ENCODE data around the gene ZMAT3.

The ZMAT3 gene

DNA sequence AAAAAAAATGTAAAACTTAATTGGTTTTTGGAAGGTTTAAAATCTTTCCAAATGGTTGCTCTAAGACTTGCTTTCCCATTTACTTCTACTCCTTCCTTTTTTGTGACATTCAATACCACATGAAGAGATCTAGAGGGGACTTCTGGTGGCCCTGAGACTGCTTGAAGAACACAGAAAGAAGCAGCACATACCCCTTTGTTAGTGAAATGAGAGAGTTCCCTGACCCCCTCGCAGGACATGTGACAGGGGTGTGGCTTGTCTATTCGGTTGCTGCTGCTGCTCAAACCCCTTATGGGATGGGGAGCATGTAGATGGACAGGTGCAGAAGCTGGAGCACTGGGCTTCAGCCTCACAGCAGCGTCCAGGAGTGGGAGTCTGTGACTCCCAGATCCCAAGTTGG, 71.0 kb downstream of the ZMAT3 start:
- TF ChIP-seq SPI1 (IDR thresholded peaks at IDR 0.05; ENCODE audit: low read depth, low read length) (no peak), POU2F2 (IDR thresholded peaks at IDR 0.05; ENCODE audit: low read depth, low read length) (no peak), PAX5 (IDR thresholded peaks at IDR 0.05; ENCODE audit: insufficient read depth, low read length, severe bottlenecking) (no peak), POLR2AphosphoS5 (IDR thresholded peaks at IDR 0.05; ENCODE audit: low read depth, low read length) (no peak), TAF1 (IDR thresholded peaks at IDR 0.05; ENCODE audit: low read depth, low read length) (no peak), POLR2A (IDR thresholded peaks at IDR 0.05; ENCODE audit: low read depth, low read length) (no peak)
- FAIRE-seq (peak; percentile 56), DNase-seq (ENCODE audit: insufficient read length, low spot score) (no peak)

DNA sequence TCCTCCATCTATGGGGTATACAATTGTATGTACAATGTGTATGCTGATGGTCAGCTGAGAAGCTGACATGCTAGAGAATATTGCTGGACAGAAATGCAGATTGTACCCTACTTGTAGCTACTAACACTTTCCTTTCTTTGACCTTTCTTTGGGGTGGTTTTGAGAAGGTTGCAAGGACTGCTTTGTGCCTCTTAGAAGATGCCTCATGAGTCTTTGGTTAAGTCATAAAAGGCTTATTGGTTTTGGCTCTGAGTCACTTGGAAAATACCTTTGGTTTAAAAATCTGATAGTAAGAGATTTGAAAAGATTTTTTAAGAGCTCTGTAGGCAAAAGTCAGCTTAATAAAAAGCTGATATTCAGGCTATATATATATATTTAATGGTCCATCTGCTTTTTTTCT, 71.5 kb downstream of the ZMAT3 start:
- no peak for DNase-seq (ENCODE audit: insufficient read length, low spot score)
- TF ChIP-seq POLR2A (IDR thresholded peaks at IDR 0.05; ENCODE audit: low read depth, low read length) = no peak
- TF ChIP-seq TAF1 (IDR thresholded peaks at IDR 0.05; ENCODE audit: low read depth, low read length) = no peak
- TF ChIP-seq SPI1 (IDR thresholded peaks at IDR 0.05; ENCODE audit: low read depth, low read length) = no peak
- TF ChIP-seq POLR2AphosphoS5 (IDR thresholded peaks at IDR 0.05; ENCODE audit: low read depth, low read length) = no peak
- TF ChIP-seq POU2F2 (IDR thresholded peaks at IDR 0.05; ENCODE audit: low read depth, low read length) = no peak
- TF ChIP-seq PAX5 (IDR thresholded peaks at IDR 0.05; ENCODE audit: insufficient read depth, low read length, severe bottlenecking) = no peak
- no peak for FAIRE-seq

DNA sequence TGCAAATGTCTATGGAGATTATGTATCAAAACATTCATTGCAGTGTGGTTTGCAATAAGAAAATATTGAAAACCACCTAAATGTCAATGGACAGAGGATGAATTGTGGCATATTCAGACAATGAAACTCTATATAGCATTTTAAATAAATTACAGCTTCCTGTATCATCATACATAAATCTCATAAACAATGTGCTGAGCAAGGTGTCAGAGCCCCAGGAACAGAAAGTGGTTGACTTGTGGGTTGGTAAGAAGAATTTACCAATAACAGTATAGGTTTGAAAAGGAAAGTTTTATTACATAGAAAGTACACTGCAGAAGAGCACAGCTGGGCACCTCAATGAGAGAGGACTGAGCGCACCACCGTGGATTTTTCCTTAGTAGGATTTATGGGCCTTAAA, 75.2 kb downstream of the ZMAT3 start:
- TF ChIP-seq TAF1 (IDR thresholded peaks at IDR 0.05; ENCODE audit: low read depth, low read length) = no peak
- no peak for TF ChIP-seq POU2F2 (IDR thresholded peaks at IDR 0.05; ENCODE audit: low read depth, low read length)
- no peak for TF ChIP-seq SPI1 (IDR thresholded peaks at IDR 0.05; ENCODE audit: low read depth, low read length)
- TF ChIP-seq PAX5 (IDR thresholded peaks at IDR 0.05; ENCODE audit: insufficient read depth, low read length, severe bottlenecking) = no peak
- TF ChIP-seq POLR2A (IDR thresholded peaks at IDR 0.05; ENCODE audit: low read depth, low read length) = no peak
- DNase-seq (ENCODE audit: insufficient read length, low spot score) (no peak), FAIRE-seq (no peak)

DNA sequence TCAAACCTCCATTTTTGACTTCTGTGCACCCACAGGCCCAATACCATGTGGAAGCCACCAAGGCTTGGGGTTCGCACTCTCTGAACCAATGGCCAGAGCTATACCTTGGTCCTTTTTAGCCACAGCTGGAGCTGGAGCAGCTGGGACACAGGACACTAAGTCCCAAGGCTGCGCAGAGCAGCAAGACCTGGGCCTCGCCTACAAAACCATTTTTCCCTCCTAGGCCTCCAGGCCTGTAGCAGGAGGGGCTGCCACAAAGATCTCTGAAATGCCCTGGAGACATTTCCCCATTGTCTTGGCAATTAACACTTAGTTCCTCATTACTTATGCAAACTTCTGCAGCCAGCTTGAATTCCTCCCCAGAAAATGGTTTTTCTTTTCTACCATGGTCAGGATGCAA, 81.3 kb downstream of the ZMAT3 start:
- FAIRE-seq = no peak
- TF ChIP-seq SPI1 (IDR thresholded peaks at IDR 0.05; ENCODE audit: low read depth, low read length) (no peak), POLR2A (IDR thresholded peaks at IDR 0.05; ENCODE audit: low read depth, low read length) (no peak), TAF1 (IDR thresholded peaks at IDR 0.05; ENCODE audit: low read depth, low read length) (no peak), PAX5 (IDR thresholded peaks at IDR 0.05; ENCODE audit: insufficient read depth, low read length, severe bottlenecking) (no peak), POU2F2 (IDR thresholded peaks at IDR 0.05; ENCODE audit: low read depth, low read length) (no peak), POLR2AphosphoS5 (IDR thresholded peaks at IDR 0.05; ENCODE audit: low read depth, low read length) (no peak)
- no peak for DNase-seq (ENCODE audit: insufficient read length, low spot score)

DNA sequence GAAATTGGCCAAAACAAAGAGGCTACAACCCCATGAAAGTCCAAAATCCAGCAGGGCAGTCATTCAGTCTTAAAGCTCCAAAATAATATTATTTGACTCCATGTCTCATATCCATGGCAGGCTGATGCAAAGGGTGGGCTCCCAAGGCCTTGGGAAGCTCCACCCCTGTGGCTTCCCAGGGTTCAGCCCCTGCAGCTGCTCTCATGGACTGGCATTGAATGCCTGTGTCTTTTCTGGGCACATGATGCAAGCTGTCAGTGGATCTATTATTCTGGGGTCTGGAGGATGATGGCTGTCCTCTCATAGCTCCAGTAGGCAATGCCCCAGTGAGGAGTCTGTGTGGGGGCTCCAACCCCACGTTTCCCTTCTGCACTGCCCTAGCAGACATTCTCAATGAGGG, 81.8 kb downstream of the ZMAT3 start:
- no peak for TF ChIP-seq POLR2AphosphoS5 (IDR thresholded peaks at IDR 0.05; ENCODE audit: low read depth, low read length)
- no peak for TF ChIP-seq SPI1 (IDR thresholded peaks at IDR 0.05; ENCODE audit: low read depth, low read length)
- no peak for TF ChIP-seq TAF1 (IDR thresholded peaks at IDR 0.05; ENCODE audit: low read depth, low read length)
- TF ChIP-seq POU2F2 (IDR thresholded peaks at IDR 0.05; ENCODE audit: low read depth, low read length) = no peak
- TF ChIP-seq PAX5 (IDR thresholded peaks at IDR 0.05; ENCODE audit: insufficient read depth, low read length, severe bottlenecking) = no peak
- no peak for TF ChIP-seq POLR2A (IDR thresholded peaks at IDR 0.05; ENCODE audit: low read depth, low read length)
- no peak for FAIRE-seq
- no peak for DNase-seq (ENCODE audit: insufficient read length, low spot score)

DNA sequence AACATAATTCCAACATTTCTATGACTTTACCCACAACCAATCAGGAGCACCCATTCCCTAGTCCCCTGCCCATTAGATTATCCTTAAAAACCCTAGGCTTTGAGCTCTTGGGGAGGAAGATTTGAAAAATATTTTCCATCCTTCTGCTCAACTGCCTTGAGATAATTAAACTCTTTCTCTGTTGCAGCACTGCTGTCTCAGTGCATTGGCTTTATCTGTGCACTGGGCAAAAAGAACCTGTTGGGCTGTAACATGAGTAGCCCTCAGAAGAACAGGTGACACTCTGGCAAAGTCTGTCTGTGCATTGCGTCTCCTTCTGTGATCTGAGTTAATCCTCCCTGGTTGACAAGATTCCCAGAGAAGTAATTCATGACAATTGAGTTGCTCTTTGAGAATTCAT, 83.9 kb downstream of the ZMAT3 start:
- DNase-seq (ENCODE audit: insufficient read length, low spot score) = no peak
- FAIRE-seq = no peak
- TF ChIP-seq POLR2A (IDR thresholded peaks at IDR 0.05; ENCODE audit: low read depth, low read length) (no peak), TAF1 (IDR thresholded peaks at IDR 0.05; ENCODE audit: low read depth, low read length) (no peak), POLR2AphosphoS5 (IDR thresholded peaks at IDR 0.05; ENCODE audit: low read depth, low read length) (no peak), POU2F2 (IDR thresholded peaks at IDR 0.05; ENCODE audit: low read depth, low read length) (no peak), PAX5 (IDR thresholded peaks at IDR 0.05; ENCODE audit: insufficient read depth, low read length, severe bottlenecking) (no peak), SPI1 (IDR thresholded peaks at IDR 0.05; ENCODE audit: low read depth, low read length) (no peak)

DNA sequence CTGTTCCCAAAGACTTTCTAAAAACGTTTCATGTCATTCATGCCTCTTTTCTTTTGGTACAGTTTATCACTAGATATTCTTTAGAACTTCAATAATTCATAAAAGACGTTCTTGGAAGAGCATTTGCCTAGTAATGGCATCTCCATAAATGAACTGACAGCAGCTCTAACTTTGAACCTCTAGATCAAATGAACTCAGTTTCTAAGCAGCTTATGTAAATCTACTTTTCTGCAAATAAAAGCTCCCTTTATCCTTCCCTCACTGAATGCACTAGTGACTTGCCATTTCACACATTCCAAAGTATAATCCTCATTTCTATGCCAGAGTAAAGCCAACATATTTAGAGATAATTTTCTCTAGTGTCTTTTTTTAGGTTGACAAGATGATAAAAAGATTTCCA, 85.2 kb downstream of the ZMAT3 start:
- DNase-seq (ENCODE audit: insufficient read length, low spot score) = no peak
- TF ChIP-seq SPI1 (IDR thresholded peaks at IDR 0.05; ENCODE audit: low read depth, low read length) = no peak
- TF ChIP-seq POLR2A (IDR thresholded peaks at IDR 0.05; ENCODE audit: low read depth, low read length) = no peak
- no peak for TF ChIP-seq POU2F2 (IDR thresholded peaks at IDR 0.05; ENCODE audit: low read depth, low read length)
- no peak for TF ChIP-seq PAX5 (IDR thresholded peaks at IDR 0.05; ENCODE audit: insufficient read depth, low read length, severe bottlenecking)
- no peak for TF ChIP-seq POLR2AphosphoS5 (IDR thresholded peaks at IDR 0.05; ENCODE audit: low read depth, low read length)
- no peak for TF ChIP-seq TAF1 (IDR thresholded peaks at IDR 0.05; ENCODE audit: low read depth, low read length)
- no peak for FAIRE-seq

DNA sequence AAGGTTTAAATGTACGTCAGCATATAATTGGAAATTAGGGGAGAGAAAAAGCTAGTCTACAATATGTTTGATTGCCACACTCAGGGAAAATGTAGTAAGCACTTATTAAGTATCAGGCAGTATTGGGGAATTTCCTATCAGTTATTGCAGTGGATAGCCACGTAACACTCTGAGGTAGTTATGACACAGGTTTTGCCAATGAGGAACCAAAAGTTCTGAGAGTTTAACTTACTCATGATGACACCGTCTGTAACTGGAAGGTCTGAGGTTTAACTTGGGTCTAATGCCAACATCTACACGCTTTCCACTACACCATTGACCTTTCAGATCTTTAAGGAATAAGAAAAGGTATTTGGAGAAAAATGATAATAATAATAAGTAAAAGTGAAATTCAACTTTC, 89.5 kb downstream of the ZMAT3 start:
- TF ChIP-seq TAF1 (IDR thresholded peaks at IDR 0.05; ENCODE audit: low read depth, low read length) (no peak), PAX5 (IDR thresholded peaks at IDR 0.05; ENCODE audit: insufficient read depth, low read length, severe bottlenecking) (no peak)
- DNase-seq (ENCODE audit: insufficient read length, low spot score) (no peak), FAIRE-seq (no peak)

DNA sequence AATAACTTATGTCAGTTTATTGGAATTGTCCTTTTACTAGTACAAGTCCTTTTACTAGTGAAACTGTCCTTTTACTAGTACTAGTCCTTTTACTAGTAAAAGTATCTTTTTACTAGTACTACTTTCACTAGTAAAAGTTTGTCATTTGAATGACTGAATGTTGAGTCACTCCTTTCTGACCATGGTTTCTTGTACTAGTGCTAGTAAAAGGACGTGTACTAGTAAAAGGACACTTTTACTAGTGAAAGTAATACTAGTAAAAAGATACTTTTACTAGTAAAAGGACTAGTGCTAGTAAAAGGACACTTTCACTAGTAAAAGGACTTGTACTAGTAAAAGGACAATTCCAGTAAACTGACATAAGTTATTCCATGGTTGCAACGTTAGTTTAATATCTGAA, 96.3 kb downstream of the ZMAT3 start:
- FAIRE-seq (no peak), DNase-seq (ENCODE audit: insufficient read length, low spot score) (no peak)
- TF ChIP-seq POU2F2 (IDR thresholded peaks at IDR 0.05; ENCODE audit: low read depth, low read length) = no peak
- no peak for TF ChIP-seq TAF1 (IDR thresholded peaks at IDR 0.05; ENCODE audit: low read depth, low read length)
- TF ChIP-seq POLR2A (IDR thresholded peaks at IDR 0.05; ENCODE audit: low read depth, low read length) = no peak
- no peak for TF ChIP-seq PAX5 (IDR thresholded peaks at IDR 0.05; ENCODE audit: insufficient read depth, low read length, severe bottlenecking)
- TF ChIP-seq SPI1 (IDR thresholded peaks at IDR 0.05; ENCODE audit: low read depth, low read length) = no peak
- no peak for TF ChIP-seq POLR2AphosphoS5 (IDR thresholded peaks at IDR 0.05; ENCODE audit: low read depth, low read length)

DNA sequence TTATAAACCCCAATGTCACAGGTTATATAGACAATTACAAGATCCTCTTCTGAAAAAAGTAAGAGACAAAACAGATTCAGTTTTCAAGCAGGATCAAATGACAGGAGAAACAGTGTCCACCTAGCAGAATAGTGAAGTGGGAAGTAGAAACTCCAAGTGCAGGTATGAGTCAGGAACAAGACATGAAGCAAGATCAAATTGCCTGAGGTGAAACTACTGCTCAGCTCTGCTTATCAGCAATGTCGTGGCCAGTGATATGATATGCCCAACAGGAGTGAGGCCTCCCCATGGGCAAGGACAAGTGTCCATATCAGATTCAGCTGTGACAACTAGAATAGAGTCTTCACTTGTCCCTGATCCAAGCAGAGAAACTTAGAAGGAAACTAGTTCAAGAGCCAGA, 100.0 kb downstream of the ZMAT3 start:
- peak; percentile 51 for FAIRE-seq
- TF ChIP-seq PAX5 (IDR thresholded peaks at IDR 0.05; ENCODE audit: insufficient read depth, low read length, severe bottlenecking) = no peak
- TF ChIP-seq SPI1 (IDR thresholded peaks at IDR 0.05; ENCODE audit: low read depth, low read length) = 0 out of 2 replicates have a peak, but pooled peaks have one; percentile 10
- DNase-seq (ENCODE audit: insufficient read length, low spot score) = no peak

All from GM12891 (cell line).